PC-9 (cell line): Measurements from ENCODE around the gene DNPEP. TPM values are rescaled to one million over a fixed set of nuclear protein-coding genes. Genes with fewer than 3 reads are reported as not detected.

Source experiments
- BruUV-seq: library from RNA; stranded (reverse); fragments of 400-500 nt; replicated peaks from 2 replicates; lab custom pipeline; 2021; lab: Mats Ljungman, UMichigan
- CTCF ChIA-PET: fragments of 300-600 bp; sonication (Branson Sonifier 250); formaldehyde crosslinking; loops from one replicate; lab custom pipeline; 2022; ENCODE audit warnings: antibody characterized with exemption; lab: Charles Lee
- POLR2A ChIA-PET: fragments of 300-600 bp; sonication (Branson Sonifier 250); formaldehyde crosslinking; loops from one replicate; lab custom pipeline; 2022; ENCODE audit warnings: antibody characterized with exemption; ENCODE audit not compliant: unreplicated experiment; lab: Charles Lee
- DNase-seq, 2 experiments: peaks; one replicate each; pipeline versions ENCODE4 v3.0.0 to v3.0.0-alpha.2; 2015 to 2022; ENCODE audit warnings: mixed read lengths in 1 of 2
- H2AFZ ChIP-seq: fragments of 200-600 bp; sonication (generic); 2 replicates; pipeline ENCODE4 v1.8.1; 2017; ENCODE audit warnings: antibody characterized with exemption
- H3F3A ChIP-seq: fragments of 200-600 bp; sonication (generic); 2 replicates; pipeline ENCODE4 v1.8.1; 2017; ENCODE audit warnings: antibody characterized with exemption, mild to moderate bottlenecking, low read depth; ENCODE audit not compliant: insufficient read depth
- H3K27ac ChIP-seq: fragments of 200-600 bp; sonication (generic); 2 replicates; pipeline ENCODE4 v1.6.1; 2016; ENCODE audit warnings: mixed run types
- H3K27me3 ChIP-seq: fragments of 200-600 bp; sonication (generic); 2 replicates; pipeline ENCODE4 v1.6.1; 2016; ENCODE audit warnings: low read depth, mixed run types; ENCODE audit not compliant: insufficient read depth
- H3K36me3 ChIP-seq: fragments of 200-600 bp; sonication (generic); 2 replicates; pipeline ENCODE4 v1.6.1; 2016; ENCODE audit warnings: low read depth, mixed run types
- H3K4me1 ChIP-seq: fragments of 200-600 bp; sonication (generic); replicated peaks from 2 replicates; pipeline ENCODE4 v1.6.1; 2016; ENCODE audit warnings: mixed run types; ENCODE audit not compliant: insufficient read depth
- H3K4me2 ChIP-seq: fragments of 200-600 bp; sonication (generic); 2 replicates; pipeline ENCODE4 v1.6.1; 2017; ENCODE audit warnings: mixed run types
- H3K4me3 ChIP-seq: fragments of 200-600 bp; sonication (generic); 2 replicates; pipeline ENCODE4 v1.6.1; 2016; ENCODE audit warnings: mixed run types
- H3K79me2 ChIP-seq: fragments of 200-600 bp; sonication (generic); 2 replicates; pipeline ENCODE4 v1.6.1; 2017; ENCODE audit warnings: low read depth, mixed run types
- H3K9me2 ChIP-seq: fragments of 200-600 bp; sonication (generic); 2 replicates; pipeline ENCODE4 v1.8.1; 2017; ENCODE audit warnings: mild to moderate bottlenecking; ENCODE audit not compliant: insufficient read depth
- H3K9me3 ChIP-seq: fragments of 200-600 bp; sonication (generic); 2 replicates; pipeline ENCODE4 v1.8.1; 2016; ENCODE audit warnings: low read depth; ENCODE audit not compliant: insufficient read depth
- H4K20me1 ChIP-seq: fragments of 200-600 bp; sonication (generic); 2 replicates; pipeline ENCODE4 v1.8.1; 2017; ENCODE audit not compliant: insufficient read depth
- CTCF ChIP-seq: fragments of 200-600 bp; sonication (generic); conservative IDR thresholded peaks from 2 replicates; pipeline ENCODE4 v1.6.1; 2017; ENCODE audit warnings: mixed run types, antibody characterized with exemption, mild to moderate bottlenecking, moderate library complexity
- EZH2 ChIP-seq: fragments of 200-600 bp; sonication (generic); IDR thresholded peaks from 2 replicates; pipeline ENCODE4 v1.8.0; 2017; ENCODE audit warnings: antibody characterized with exemption, low read depth
- intact Hi-C: fragments of 100-400 bp; cut with micrococcal nuclease; formaldehyde crosslinking; loops from one replicate; pipeline ENCODE4 v1.10.0; 2022; ENCODE audit not compliant: unreplicated experiment
- total RNA-seq: library from RNA; stranded (reverse); gene quantifications from 2 replicates; pipeline ENCODE4 v1.2.3, GENCODE V29; 2021

DNPEP gene
- total RNA-seq, 1 experiment from 2014 or later: 99.1 TPM

- POLR2A ChIA-PET: interaction anchor here (0.8 kb wide), 1 partner anchor 200 kb away, joined by 14 read pairs; no protein-coding TSS in a partner anchor
- CTCF ChIA-PET: no interaction called here
- BruUV-seq: no TSS peak
Observed at GRCh38 chr2:219405958-219406860, 18.5 kb upstream of the DNPEP start.

GRCh38 chr2:219405451-219405850, 17.7 kb upstream of the DNPEP start:
- no TSS peak for BruUV-seq
- Histone ChIP-seq H3K4me2 (no peak overlapping the region), H3K4me3 (no peak overlapping the region), H3K79me2 (no peaks in the 10 kb centered on the region), H3K9me3 (no peaks in the 10 kb centered on the region), H3K9me2 (no peaks in the 10 kb centered on the region), H3F3A (no peaks in the 10 kb centered on the region; the same call in 1 of the 2 replicates), H3K27ac (no peak overlapping the region), H3K36me3 (no peaks in the 10 kb centered on the region), H3K4me1 (peaks cover 11% of the 10 kb centered on the region; the same call in 1 of the 2 replicates), H3K27me3 (no peaks in the 10 kb centered on the region), H2AFZ (no peak overlapping the region), H4K20me1 (no peaks in the 10 kb centered on the region)
- TF ChIP-seq EZH2 (no peak), CTCF (no peak)
- intact Hi-C loops: no loop called here
- ChIA-PET POLR2A (no interaction called here), CTCF (no interaction called here)
- no peak for DNase-seq

More at GRCh38 chr2:219405958-219406860, 18.5 kb upstream of the DNPEP start:
- Histone ChIP-seq H3K27me3 (no peaks in the 10 kb centered on the region), H3K4me1 (0 out of 2 replicates have a peak, but pooled peaks cover 6% of the 10 kb centered on the region), H3K9me2 (no peaks in the 10 kb centered on the region), H3K27ac (no peak overlapping the region), H4K20me1 (no peaks in the 10 kb centered on the region), H3K9me3 (no peaks in the 10 kb centered on the region), H3K79me2 (no peaks in the 10 kb centered on the region), H3K4me2 (no peak overlapping the region), H3F3A (no peaks in the 10 kb centered on the region), H3K4me3 (no peak overlapping the region), H3K36me3 (no peaks in the 10 kb centered on the region), H2AFZ (no peak overlapping the region)
- no peak for DNase-seq
- intact Hi-C loops: no loop called here
- TF ChIP-seq EZH2: no peak
- TF ChIP-seq CTCF: no peak

GRCh38 chr2:219404954-219405353, 17.2 kb upstream of the DNPEP start:
- H3K9me2 ChIP-seq: no peaks in the 10 kb centered on the region
- no TSS peak for BruUV-seq
- no peaks in the 10 kb centered on the region for H3K9me3 ChIP-seq
- no peak overlapping the region for H3K27ac ChIP-seq
- no peak for DNase-seq
- no peak overlapping the region for H3K4me2 ChIP-seq
- peaks cover 3% of the 10 kb centered on the region; the same call in 1 of the 2 replicates for H3F3A ChIP-seq
- H3K4me3 ChIP-seq: no peak overlapping the region
- H2AFZ ChIP-seq: no peak overlapping the region
- H4K20me1 ChIP-seq: no peaks in the 10 kb centered on the region
- CTCF ChIA-PET: interaction anchor here (0.7 to 1.1 kb wide), 4 partner anchors 116 to 126 kb away, joined by 3 to 6 read pairs (median 4); no protein-coding TSS in a partner anchor
- intact Hi-C loops: loop anchor here (5.0 kb wide), 2 partner anchors 52 to 237 kb away; no protein-coding TSS in a partner anchor
- POLR2A ChIA-PET: no interaction called here
- H3K27me3 ChIP-seq: no peaks in the 10 kb centered on the region
- no peaks in the 10 kb centered on the region for H3K79me2 ChIP-seq
- no peak for TF ChIP-seq EZH2
- no peak for TF ChIP-seq CTCF
- H3K36me3 ChIP-seq: no peaks in the 10 kb centered on the region
- H3K4me1 ChIP-seq: peaks cover 16% of the 10 kb centered on the region
